HG03432 (cell line): ENCODE results near the gene SHISA6.
"Not testable (repeated sequence)": the region's sequence is repeated elsewhere in the genome, so short reads cannot be mapped to it uniquely, and the experiment has no call there.

ENCODE experiments used
- ATAC-seq: cut with Tn5 transposase; IDR thresholded peaks from one replicate; pipeline ENCODE4 v1.9.1; 2021; ENCODE audit warnings: mild to moderate bottlenecking, moderate library complexity; ENCODE audit not compliant: unreplicated experiment

The SHISA6 gene

GRCh38 chr17:11301874-11302273, 60.9 kb downstream of the SHISA6 start:
- ATAC-seq = not testable (repeated sequence)

- ATAC-seq = no peak
Measured at GRCh38 chr17:11302401-11303186, 61.6 kb downstream of the SHISA6 start.

- ATAC-seq = no peak
Measured at GRCh38 chr17:11303773-11304394, 62.9 kb downstream of the SHISA6 start.

- ATAC-seq = no peak
Measured at GRCh38 chr17:11304568-11304967, 63.6 kb downstream of the SHISA6 start.

- no peak for ATAC-seq
Measured at GRCh38 chr17:11305524-11305923, 64.5 kb downstream of the SHISA6 start.

- no peak for ATAC-seq
Measured at GRCh38 chr17:11308531-11308930, 67.5 kb downstream of the SHISA6 start.

GRCh38 chr17:11309033-11309432, 68.0 kb downstream of the SHISA6 start:
- no peak for ATAC-seq

GRCh38 chr17:11309850-11310249, 68.8 kb downstream of the SHISA6 start:
- ATAC-seq = no peak

GRCh38 chr17:11316451-11316850, 75.4 kb downstream of the SHISA6 start:
- not testable (repeated sequence) for ATAC-seq

GRCh38 chr17:11318207-11318606, 77.2 kb downstream of the SHISA6 start:
- no peak for ATAC-seq

- no peak for ATAC-seq
Measured at GRCh38 chr17:11319894-11320293, 78.9 kb downstream of the SHISA6 start.

- no peak for ATAC-seq
Measured at GRCh38 chr17:11324021-11324420, 83.0 kb downstream of the SHISA6 start.

GRCh38 chr17:11324846-11325420, 83.9 kb downstream of the SHISA6 start:
- ATAC-seq = no peak

GRCh38 chr17:11326492-11326891, 85.5 kb downstream of the SHISA6 start:
- ATAC-seq = no peak

- no peak for ATAC-seq
Measured at GRCh38 chr17:11328770-11329169, 87.8 kb downstream of the SHISA6 start.

GRCh38 chr17:11330006-11330405, 89.0 kb downstream of the SHISA6 start:
- ATAC-seq = no peak

GRCh38 chr17:11330826-11331225, 89.8 kb downstream of the SHISA6 start:
- ATAC-seq = no peak

- no peak for ATAC-seq
Measured at GRCh38 chr17:11331547-11332513, 90.8 kb downstream of the SHISA6 start.

- no peak for ATAC-seq
Measured at GRCh38 chr17:11332706-11333105, 91.7 kb downstream of the SHISA6 start.

- ATAC-seq = no peak
Measured at GRCh38 chr17:11334493-11334892, 93.5 kb downstream of the SHISA6 start.

- no peak for ATAC-seq
Measured at GRCh38 chr17:11336290-11336689, 95.3 kb downstream of the SHISA6 start.
